Stomach (tissue), 9 donors: ENCODE measurements around the gene DUSP18. TPM values are rescaled to one million over a fixed set of nuclear protein-coding genes. Genes with fewer than 3 reads are reported as not detected.

Experiments
- DNase-seq, 2 donors: peaks; one replicate each; pipeline versions ENCODE4 v3.0.0 to v3.0.0-alpha.2; 2013 to 2019
- H3K27ac ChIP-seq, 5 donors: fragments of 200-600 bp in 4 of 5; sonication (generic) in 4 of 5; one replicate each; pipeline ENCODE4 v1.5.1; 2013 to 2019; ENCODE audit warnings: mild to moderate bottlenecking in 1 of 5, moderate library complexity in 1 of 5
- H3K27me3 ChIP-seq, 3 donors: fragments of 200-600 bp; sonication (generic); one replicate each; pipeline ENCODE4 v1.5.1; 2017 to 2019; ENCODE audit warnings: mixed run types in 1 of 3
- H3K36me3 ChIP-seq, 4 donors: fragments of 200-600 bp; sonication (generic); 1 replicate in 3 of 4; 2 replicates in 1 of 4; pipeline ENCODE4 v1.5.1; 2016 to 2019
- H3K4me1 ChIP-seq, 4 donors: fragments of 200-600 bp; sonication (generic); one replicate each; pipeline ENCODE4 v1.5.1; 2016 to 2019
- H3K4me3 ChIP-seq, 4 donors: fragments of 200-600 bp; sonication (generic) in 3 of 4; one replicate each; pipeline ENCODE4 v1.5.1; 2016 to 2019; ENCODE audit warnings: mild to moderate bottlenecking in 1 of 4
- H3K9me3 ChIP-seq, 4 donors: fragments of 200-600 bp; sonication (generic); one replicate each; pipeline ENCODE4 v1.5.1; 2016 to 2019
- EP300 ChIP-seq: sonication (generic); formaldehyde crosslinking; IDR thresholded peaks from one replicate; pipeline ENCODE4 v1.6.1; 2017; ENCODE audit warnings: antibody characterized with exemption
- POLR2A ChIP-seq, 4 donors: fragments of 450-650 bp; IDR thresholded peaks; one replicate each; pipeline ENCODE4 v1.6.1; 2016; ENCODE audit warnings: antibody characterized with exemption in 4 of 4, control low read depth in 2 of 4, mild to moderate bottlenecking in 1 of 4, moderate library complexity in 1 of 4
- POLR2AphosphoS5 ChIP-seq, 3 donors: sonication (generic); formaldehyde crosslinking; IDR thresholded peaks; one replicate each; pipeline ENCODE4 v1.6.1; 2016; ENCODE audit warnings: antibody characterized with exemption in 3 of 3
- WGBS, 5 donors: extraction: QIAGEN DNeasy Blood & Tissue Kit in 3 of 5; methylation state at CpG; one replicate each; pipeline versions ENCODE4 v1.1.5 to v1.1.7; 2013 to 2018; 5-methylcytosine and 5-hydroxymethylcytosine counted together
- intact Hi-C: fragments of 100-400 bp; cut with DNase I; formaldehyde crosslinking; loops from one replicate; pipeline ENCODE4 v1.15.1; 2023; ENCODE audit warnings: low total_unique reads
- polyA plus RNA-seq, 3 donors: library from polyadenylated mRNA; stranded (reverse); fragments of 200-250 nt; gene quantifications; one replicate each; pipeline ENCODE4 v1.2.3, GENCODE V29; 2013
- total RNA-seq, 5 donors: library from RNA; depleted of rRNA; stranded (reverse); fragments of >200 nt; gene quantifications; one replicate each; pipeline versions ENCODE4 v1.1.0 to v1.2.3, GENCODE V29; 2014 to 2016
- TF ChIP-seq, protein P1 (sequence below), 7 experiments: fragments of 450-650 bp in 4 of 7; fragments of 200-600 bp in 3 of 7; sonication (generic) in 3 of 7; IDR thresholded peaks; one replicate each; pipeline ENCODE4 v1.5.1; 2016 to 2019; ENCODE audit warnings: antibody characterized with exemption in 7 of 7, control low read depth in 2 of 7, mild to moderate bottlenecking in 1 of 7
- donor health status: healthy with polysubstance abuse.
- donor health status: Bipolar disorder and iron deficiency.
- donor health status: healthy.

Gene DUSP18
- total and polyA plus RNA-seq, 8 donors, result 1.4 to 46.9 (median 4.5) TPM; not detected in 1

GRCh38 chr22:30705710-30706651 lies 38.3 kb upstream of the DUSP18 start:
- intact Hi-C loops, result no loop called here
- no peaks in the 10 kb centered on the region for H3K27me3 ChIP-seq
- WGBS, 5 donors, result 53 to 60% (median 56%) methylated on average over 11 of the region's 11 CpGs
- H3K9me3 ChIP-seq, result no peaks in the 10 kb centered on the region
- H3K27ac ChIP-seq, result no peak overlapping the region
- no peak for DNase-seq
- H3K36me3 ChIP-seq, result no peaks in the 10 kb centered on the region
- no peak overlapping the region for H3K4me3 ChIP-seq
- TF ChIP-seq POLR2AphosphoS5 (IDR thresholded peaks at IDR 0.05) (no peak), POLR2A (IDR thresholded peaks at IDR 0.05) (no peak), EP300 (no peak)
- TF ChIP-seq, protein P1, sequence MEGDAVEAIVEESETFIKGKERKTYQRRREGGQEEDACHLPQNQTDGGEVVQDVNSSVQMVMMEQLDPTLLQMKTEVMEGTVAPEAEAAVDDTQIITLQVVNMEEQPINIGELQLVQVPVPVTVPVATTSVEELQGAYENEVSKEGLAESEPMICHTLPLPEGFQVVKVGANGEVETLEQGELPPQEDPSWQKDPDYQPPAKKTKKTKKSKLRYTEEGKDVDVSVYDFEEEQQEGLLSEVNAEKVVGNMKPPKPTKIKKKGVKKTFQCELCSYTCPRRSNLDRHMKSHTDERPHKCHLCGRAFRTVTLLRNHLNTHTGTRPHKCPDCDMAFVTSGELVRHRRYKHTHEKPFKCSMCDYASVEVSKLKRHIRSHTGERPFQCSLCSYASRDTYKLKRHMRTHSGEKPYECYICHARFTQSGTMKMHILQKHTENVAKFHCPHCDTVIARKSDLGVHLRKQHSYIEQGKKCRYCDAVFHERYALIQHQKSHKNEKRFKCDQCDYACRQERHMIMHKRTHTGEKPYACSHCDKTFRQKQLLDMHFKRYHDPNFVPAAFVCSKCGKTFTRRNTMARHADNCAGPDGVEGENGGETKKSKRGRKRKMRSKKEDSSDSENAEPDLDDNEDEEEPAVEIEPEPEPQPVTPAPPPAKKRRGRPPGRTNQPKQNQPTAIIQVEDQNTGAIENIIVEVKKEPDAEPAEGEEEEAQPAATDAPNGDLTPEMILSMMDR (IDR thresholded peaks at IDR 0.05), result no peak
- H3K4me1 ChIP-seq, result no peaks in the 10 kb centered on the region

GRCh38 chr22:30704978-30705377 lies 37.3 kb upstream of the DUSP18 start:
- WGBS, 5 donors, result 89 to 100% (median 98%) methylated on average over 5 of the region's 5 CpGs
- no peak for DNase-seq
- Histone ChIP-seq H3K27ac (no peak overlapping the region), H3K36me3 (no peaks in the 10 kb centered on the region), H3K27me3 (no peaks in the 10 kb centered on the region), H3K4me3 (no peak overlapping the region), H3K4me1 (no peaks in the 10 kb centered on the region), H3K9me3 (no peaks in the 10 kb centered on the region)
- intact Hi-C loops, result no loop called here
- TF ChIP-seq POLR2AphosphoS5 (IDR thresholded peaks at IDR 0.05) (no peak), POLR2A (IDR thresholded peaks at IDR 0.05) (no peak), EP300 (no peak)
- TF ChIP-seq, protein P1 (IDR thresholded peaks at IDR 0.05), result no peak

GRCh38 chr22:30702856-30703255 lies 35.2 kb upstream of the DUSP18 start:
- no peaks in the 10 kb centered on the region for H3K36me3 ChIP-seq
- no peak overlapping the region for H3K4me3 ChIP-seq
- no peaks in the 10 kb centered on the region for H3K9me3 ChIP-seq
- WGBS, 5 donors, result 85 to 100% (median 96%) methylated on average over 1 of the region's 1 CpG
- intact Hi-C loops, result no loop called here
- DNase-seq, result no peak
- TF ChIP-seq EP300 (no peak), POLR2A (IDR thresholded peaks at IDR 0.05) (no peak), POLR2AphosphoS5 (IDR thresholded peaks at IDR 0.05) (no peak)
- TF ChIP-seq, protein P1 (IDR thresholded peaks at IDR 0.05), result no peak
- H3K4me1 ChIP-seq, result no peaks in the 10 kb centered on the region
- no peaks in the 10 kb centered on the region for H3K27me3 ChIP-seq
- H3K27ac ChIP-seq, result no peak overlapping the region

DNA sequence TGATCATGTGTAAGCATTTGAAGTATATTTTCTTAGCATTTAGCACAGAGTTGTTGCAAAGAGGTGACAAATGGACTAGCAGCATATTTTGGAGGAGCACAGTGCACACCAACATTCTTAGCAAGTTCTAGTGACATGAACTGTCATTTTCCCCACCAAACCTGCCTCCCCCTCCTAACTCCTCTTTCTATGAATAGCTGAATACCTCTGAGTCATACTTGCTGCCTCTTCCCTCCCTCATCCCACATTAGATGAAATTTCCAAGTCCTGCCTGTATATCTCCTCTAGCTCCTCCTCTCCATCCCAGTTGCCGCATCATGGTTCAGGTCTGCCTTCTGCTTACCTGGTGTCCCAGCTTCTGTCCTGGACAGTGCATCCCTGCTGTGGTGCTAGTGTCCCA lies 34.2 kb upstream of the DUSP18 start:
- no peak for DNase-seq
- WGBS, 5 donors, result 95 to 100% (median 96%) methylated on average over 1 of the region's 1 CpG
- H3K36me3 ChIP-seq, result no peaks in the 10 kb centered on the region
- TF ChIP-seq POLR2A (IDR thresholded peaks at IDR 0.05) (no peak), POLR2AphosphoS5 (IDR thresholded peaks at IDR 0.05) (no peak), EP300 (no peak)
- TF ChIP-seq, protein P1 (IDR thresholded peaks at IDR 0.05), result no peak
- no peaks in the 10 kb centered on the region for H3K9me3 ChIP-seq
- intact Hi-C loops, result no loop called here
- no peak overlapping the region for H3K4me3 ChIP-seq
- H3K4me1 ChIP-seq, result no peaks in the 10 kb centered on the region
- H3K27me3 ChIP-seq, result no peaks in the 10 kb centered on the region
- no peak overlapping the region for H3K27ac ChIP-seq
